Naive thymus-derived CD4-positive, alpha-beta T cell (primary cell): ENCODE results near the gene NOP14. TPM values are rescaled to one million over a fixed set of nuclear protein-coding genes. Genes with fewer than 3 reads are reported as not detected.
A peak's percentile ranks its signal among the peaks of the same experiment; 100 is the strongest.

Source experiments
- ATAC-seq: fragments of 150-1000 bp; cut with Tn5 transposase; 2 replicates; pipeline ENCODE4 v1.10.0; 2021; ENCODE audit warnings: mild to moderate bottlenecking, moderate library complexity
- CTCF ChIA-PET: fragments of 350-600 bp; sonication (Branson Sonifier 250); formaldehyde crosslinking; loops from one replicate; lab custom pipeline; 2021; ENCODE audit warnings: antibody characterized with exemption; lab: Charles Lee
- POLR2A ChIA-PET: fragments of 350-600 bp; sonication (Branson Sonifier 250); formaldehyde crosslinking; loops from one replicate; lab custom pipeline; 2021; ENCODE audit warnings: antibody characterized with exemption, inconsistent platforms; lab: Charles Lee
- DNase-seq, 9 donors: peaks; one replicate each; pipeline versions ENCODE4 v3.0.0 to v3.0.0-alpha.2; 2020 to 2022; ENCODE audit warnings: mixed read lengths in 1 of 9
- H3K27ac ChIP-seq: one replicate; pipeline ENCODE4 v1.7.0; 2013; ENCODE audit warnings: mild to moderate bottlenecking, low read depth, low read length, moderate library complexity
- H3K27me3 ChIP-seq, 2 donors: one replicate each; pipeline ENCODE4 v1.7.0; 2013; ENCODE audit warnings: low read length in 2 of 2, mild to moderate bottlenecking in 2 of 2, moderate library complexity in 2 of 2; ENCODE audit not compliant: control insufficient read depth in 2 of 2, insufficient read depth in 2 of 2
- H3K36me3 ChIP-seq, 3 experiments: 1 replicate in 2 of 3; 2 replicates in 1 of 3; pipeline ENCODE4 v1.7.0; 2013; ENCODE audit warnings: low read length in 3 of 3, mild to moderate bottlenecking in 3 of 3, moderate library complexity in 1 of 3; ENCODE audit not compliant: insufficient read depth in 3 of 3, control insufficient read depth in 2 of 3
- H3K4me1 ChIP-seq, 2 donors: one replicate each; pipeline ENCODE4 v1.7.0; 2013; ENCODE audit warnings: low read length in 2 of 2, mild to moderate bottlenecking in 2 of 2, moderate library complexity in 1 of 2; ENCODE audit not compliant: control insufficient read depth in 2 of 2, insufficient read depth in 2 of 2
- H3K4me3 ChIP-seq: 2 replicates; pipeline ENCODE4 v1.7.0; 2013; ENCODE audit warnings: mild to moderate bottlenecking, low read length
- H3K9me3 ChIP-seq, 3 experiments: 1 replicate in 2 of 3; 2 replicates in 1 of 3; pipeline ENCODE4 v1.7.0; 2013; ENCODE audit warnings: low read length in 3 of 3; ENCODE audit not compliant: control insufficient read depth in 2 of 3
- H3K27ac Mint-ChIP-seq, 9 donors: one replicate each; pipeline ENCODE4 v1.8.0; 2020 to 2022; ENCODE audit warnings: mixed read lengths in 9 of 9, mild to moderate bottlenecking in 8 of 9, moderate library complexity in 5 of 9, inconsistent platforms in 2 of 9
- H3K27me3 Mint-ChIP-seq, 5 donors: one replicate each; pipeline ENCODE4 v1.8.0; 2021 to 2022; ENCODE audit warnings: mixed read lengths in 5 of 5, mild to moderate bottlenecking in 1 of 5
- H3K36me3 Mint-ChIP-seq, 5 donors: one replicate each; pipeline ENCODE4 v1.8.0; 2020 to 2022; ENCODE audit warnings: mixed read lengths in 5 of 5, mild to moderate bottlenecking in 3 of 5, inconsistent platforms in 1 of 5
- H3K4me1 Mint-ChIP-seq, 7 donors: one replicate each; pipeline ENCODE4 v1.8.0; 2020 to 2022; ENCODE audit warnings: mixed read lengths in 7 of 7, mild to moderate bottlenecking in 3 of 7, inconsistent platforms in 1 of 7
- H3K4me3 Mint-ChIP-seq, 10 donors: one replicate each; pipeline ENCODE4 v1.8.0; 2020 to 2022; ENCODE audit warnings: mild to moderate bottlenecking in 10 of 10, mixed read lengths in 10 of 10, moderate library complexity in 6 of 10, inconsistent platforms in 2 of 10
- H3K9me3 Mint-ChIP-seq, 11 donors: one replicate each; pipeline ENCODE4 v1.8.0; 2020 to 2022; ENCODE audit warnings: mixed read lengths in 11 of 11, mild to moderate bottlenecking in 4 of 11, inconsistent platforms in 1 of 11, moderate library complexity in 1 of 11
- intact Hi-C, 2 donors: fragments of 100-400 bp; cut with micrococcal nuclease; formaldehyde crosslinking; loops; one replicate each; pipeline ENCODE4 v1.15.1; 2023
- polyA plus RNA-seq, 2 donors: library from polyadenylated mRNA; unstranded; fragments of 300-500 nt; fragmentation: Illumina TruSeq; gene quantifications; one replicate each; pipeline ENCODE4 v1.2.3, GENCODE V29; 2021
- total RNA-seq, 6 experiments: library from RNA in 5 of 6; stranded (reverse) in 5 of 6; gene quantifications; 1 replicate in 5 of 6; 2 replicates in 1 of 6; pipeline ENCODE4 v1.2.3 and lab custom pipeline; 2021 to 2026

NOP14 gene
- total and polyA plus RNA-seq, 7 experiments from 2014 or later: 12.6 to 59.8 (median 33.7) TPM

DNA sequence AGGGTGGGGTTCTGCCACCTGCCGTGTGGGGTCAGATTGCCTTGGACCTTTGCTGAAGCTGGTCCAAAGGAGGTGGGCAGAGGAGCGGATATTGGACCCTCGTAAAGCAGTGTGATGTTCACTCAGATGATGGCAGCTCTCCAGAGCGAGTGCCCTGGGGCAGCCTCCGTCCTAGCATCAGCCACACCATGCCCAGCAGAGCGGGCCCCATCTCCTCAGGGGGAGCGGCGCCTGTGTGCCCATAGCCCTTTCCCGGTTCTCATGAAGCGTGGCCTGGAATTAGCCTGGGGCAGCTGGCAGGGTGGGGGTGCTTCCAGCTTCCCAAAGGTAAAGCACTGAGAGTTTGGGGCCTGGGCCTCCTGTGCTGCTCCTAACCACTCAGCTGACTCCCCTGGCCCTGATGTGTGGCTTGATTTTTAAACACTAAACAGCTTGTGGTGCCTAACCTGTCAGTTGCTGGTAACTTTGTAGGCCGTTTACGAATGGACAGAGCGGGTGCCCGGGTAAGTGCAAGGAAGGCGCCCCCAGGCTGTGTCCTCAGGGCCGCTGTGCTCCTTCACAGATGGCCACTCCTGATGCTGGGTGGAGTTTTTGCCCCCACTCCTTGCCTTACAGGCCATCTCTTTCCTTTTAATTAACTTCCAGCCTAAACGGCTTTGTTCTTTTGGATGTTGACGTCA is 36.0 kb downstream of the NOP14 start:
- Histone ChIP-seq H3K9me3 (no peaks in the 10 kb centered on the region), H3K4me3 (no peak overlapping the region), H3K27me3 (no peaks in the 10 kb centered on the region), H3K27ac (no peak overlapping the region), H3K36me3 (peaks cover 4 to 82% (median 28%) of the 10 kb centered on the region in 3 experiments), H3K4me1 (peaks cover 21 to 25% of the 10 kb centered on the region in 2 donors)
- no peak for DNase-seq
- intact Hi-C loops: no loop called here
- POLR2A ChIA-PET: no interaction called here
- H3K36me3 Mint-ChIP-seq: peaks cover 3 to 35% (median 11%) of the 10 kb centered on the region in 5 donors
- no peak for ATAC-seq
- CTCF ChIA-PET: no interaction called here
- H3K4me1 Mint-ChIP-seq: peaks cover 14 to 28% (median 23%) of the 10 kb centered on the region in 7 donors
- H3K27ac Mint-ChIP-seq: peak overlapping the region in 2 of 9 donors; percentile 42 to 59
- H3K4me3 Mint-ChIP-seq: no peak overlapping the region
- no peaks in the 10 kb centered on the region for H3K9me3 Mint-ChIP-seq
- no peaks in the 10 kb centered on the region for H3K27me3 Mint-ChIP-seq

DNA sequence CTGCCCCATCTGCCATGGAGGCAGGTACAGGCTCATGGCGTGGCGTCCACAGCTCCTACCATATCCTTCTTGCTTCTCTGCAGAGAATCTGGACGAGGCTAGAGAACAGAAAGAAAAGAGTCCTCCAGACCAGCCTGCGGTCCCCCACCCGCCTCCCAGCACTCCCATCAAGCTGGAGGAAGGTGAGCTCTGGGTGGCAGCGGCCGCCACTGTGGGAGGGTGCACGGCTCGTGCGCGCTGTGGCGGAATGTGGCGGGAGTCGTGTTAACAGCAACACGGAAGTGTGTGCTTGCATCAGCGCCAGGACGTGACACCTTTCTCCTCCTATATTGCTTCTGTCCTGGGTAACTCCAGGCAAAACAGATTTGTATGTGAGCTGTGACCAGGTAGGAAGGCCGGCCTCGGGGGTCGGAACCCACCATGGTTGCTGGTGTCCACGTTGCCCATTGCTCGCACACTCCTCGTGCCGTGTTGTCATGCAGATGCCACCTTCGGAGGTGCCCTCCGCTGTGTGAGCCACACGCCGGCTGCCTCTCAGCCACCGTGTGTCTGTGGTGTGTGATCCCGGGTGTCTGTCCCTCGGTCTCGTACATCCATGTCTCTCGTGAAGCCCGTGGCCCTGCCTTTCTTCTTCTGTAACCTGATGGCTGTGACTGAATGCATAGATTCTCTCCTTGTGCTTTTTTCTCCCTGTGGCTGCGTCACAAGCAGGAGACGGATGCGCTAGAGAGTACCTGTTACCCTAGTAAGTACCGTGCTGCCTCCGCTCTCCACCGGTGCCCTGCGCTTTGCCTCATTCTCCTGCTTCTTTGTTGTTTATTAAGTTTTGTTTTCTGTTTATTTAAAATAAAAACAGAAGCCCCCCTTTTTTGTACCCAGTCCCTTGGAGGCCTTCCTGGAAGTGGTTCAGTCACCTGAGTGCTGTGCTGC is 37.0 kb downstream of the NOP14 start:
- CTCF ChIA-PET: no interaction called here
- Mint-ChIP-seq H3K36me3 (peaks cover 4 to 44% (median 12%) of the 10 kb centered on the region in 5 donors), H3K9me3 (no peaks in the 10 kb centered on the region), H3K4me1 (peaks cover 19 to 30% (median 25%) of the 10 kb centered on the region in 7 donors), H3K27ac (peak overlapping the region in 4 of 9 donors; percentile 13 to 52 (median 46)), H3K4me3 (no peak overlapping the region), H3K27me3 (no peaks in the 10 kb centered on the region)
- POLR2A ChIA-PET: no interaction called here
- H3K27me3 ChIP-seq: no peaks in the 10 kb centered on the region
- H3K36me3 ChIP-seq: peaks cover 4 to 80% (median 28%) of the 10 kb centered on the region in 3 experiments
- no peak overlapping the region for H3K4me3 ChIP-seq
- DNase-seq: no peak
- H3K27ac ChIP-seq: no peak overlapping the region
- H3K9me3 ChIP-seq: no peaks in the 10 kb centered on the region
- peaks cover 14 to 19% of the 10 kb centered on the region in 2 donors for H3K4me1 ChIP-seq
- intact Hi-C loops: no loop called here
- no peak for ATAC-seq

DNA sequence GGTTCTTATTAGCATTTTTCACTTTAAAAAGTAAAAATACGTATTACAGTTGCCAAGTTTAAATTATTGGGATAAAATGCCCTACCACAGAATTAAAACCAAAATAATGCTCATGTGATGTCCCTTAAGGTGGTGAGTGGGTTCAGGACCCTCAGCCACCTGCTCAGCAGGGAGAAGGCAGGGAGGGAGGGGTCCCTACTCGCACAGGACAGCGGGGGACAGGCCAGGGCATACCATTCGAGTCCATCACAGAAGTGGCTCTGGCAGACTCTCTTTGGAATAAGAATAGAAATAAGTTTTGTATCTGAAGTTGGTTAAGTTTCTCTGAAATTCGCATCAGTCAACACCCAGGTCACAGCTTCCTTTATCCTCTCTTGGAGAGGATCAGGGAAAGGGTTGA is 37.7 kb downstream of the NOP14 start:
- peaks cover 0 to 4% (median 0%) of the 10 kb centered on the region in 11 donors for H3K9me3 Mint-ChIP-seq
- POLR2A ChIA-PET: no interaction called here
- peaks cover 4 to 49% (median 14%) of the 10 kb centered on the region in 5 donors for H3K36me3 Mint-ChIP-seq

DNA sequence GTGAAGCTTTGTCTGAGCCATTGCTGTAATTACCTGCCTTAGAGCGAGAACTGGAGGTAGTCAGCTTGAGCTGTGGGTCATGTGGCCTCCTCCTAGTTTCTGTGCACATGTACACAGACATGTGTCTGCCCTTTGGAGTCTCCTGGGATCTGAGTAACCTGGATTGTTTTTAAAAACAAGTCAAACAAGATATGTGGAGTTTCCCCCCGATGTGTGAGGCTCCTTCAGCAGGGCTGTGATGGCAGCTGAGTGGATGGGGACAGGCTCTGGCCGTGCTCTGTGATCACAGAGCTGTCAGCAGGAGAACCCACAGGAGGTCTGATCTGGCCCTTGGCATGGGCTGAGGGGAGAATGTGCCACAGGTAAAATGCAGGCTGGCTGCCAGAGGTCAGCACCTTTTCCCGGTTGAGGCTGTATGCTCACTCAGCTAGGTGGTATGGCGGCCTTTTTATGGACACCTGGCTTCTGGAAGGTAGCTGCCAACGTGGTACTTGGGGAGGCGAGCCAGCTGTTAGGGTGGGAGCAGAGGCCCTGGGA is 38.4 kb downstream of the NOP14 start:
- ATAC-seq (no peak), DNase-seq (no peak)
- H3K9me3 Mint-ChIP-seq: peaks cover 0 to 9% (median 0%) of the 10 kb centered on the region in 11 donors
- Histone ChIP-seq H3K36me3 (peaks cover under 1 to 68% (median 24%) of the 10 kb centered on the region in 3 experiments), H3K4me1 (peaks cover 14 to 19% of the 10 kb centered on the region in 2 donors), H3K27ac (peak overlapping the region; percentile 19), H3K27me3 (no peaks in the 10 kb centered on the region), H3K4me3 (no peak overlapping the region), H3K9me3 (no peaks in the 10 kb centered on the region)
- CTCF ChIA-PET: no interaction called here
- POLR2A ChIA-PET: no interaction called here
- peak overlapping the region in 7 of 9 donors; percentile 36 to 93 (median 48) for H3K27ac Mint-ChIP-seq
- H3K36me3 Mint-ChIP-seq: peaks cover 8 to 56% (median 21%) of the 10 kb centered on the region in 5 donors
- H3K27me3 Mint-ChIP-seq: no peaks in the 10 kb centered on the region
- intact Hi-C loops: no loop called here
- H3K4me1 Mint-ChIP-seq: peaks cover 26 to 39% (median 37%) of the 10 kb centered on the region in 7 donors
- peak overlapping the region in 1 of 10 donors; percentile 5 for H3K4me3 Mint-ChIP-seq

More for the DNA sequence above, 37.7 kb downstream of the NOP14 start:
- H3K27ac Mint-ChIP-seq: no peak overlapping the region
- ATAC-seq (no peak), DNase-seq (no peak)
- Histone ChIP-seq H3K27me3 (no peaks in the 10 kb centered on the region), H3K9me3 (no peaks in the 10 kb centered on the region), H3K36me3 (peaks cover 4 to 73% (median 28%) of the 10 kb centered on the region in 3 experiments), H3K27ac (no peak overlapping the region), H3K4me3 (no peak overlapping the region), H3K4me1 (peaks cover 14 to 19% of the 10 kb centered on the region in 2 donors)
- H3K4me3 Mint-ChIP-seq: no peak overlapping the region
- H3K4me1 Mint-ChIP-seq: peaks cover 24 to 34% (median 30%) of the 10 kb centered on the region in 7 donors
- intact Hi-C loops: no loop called here
- no peaks in the 10 kb centered on the region for H3K27me3 Mint-ChIP-seq
- CTCF ChIA-PET: no interaction called here

DNA sequence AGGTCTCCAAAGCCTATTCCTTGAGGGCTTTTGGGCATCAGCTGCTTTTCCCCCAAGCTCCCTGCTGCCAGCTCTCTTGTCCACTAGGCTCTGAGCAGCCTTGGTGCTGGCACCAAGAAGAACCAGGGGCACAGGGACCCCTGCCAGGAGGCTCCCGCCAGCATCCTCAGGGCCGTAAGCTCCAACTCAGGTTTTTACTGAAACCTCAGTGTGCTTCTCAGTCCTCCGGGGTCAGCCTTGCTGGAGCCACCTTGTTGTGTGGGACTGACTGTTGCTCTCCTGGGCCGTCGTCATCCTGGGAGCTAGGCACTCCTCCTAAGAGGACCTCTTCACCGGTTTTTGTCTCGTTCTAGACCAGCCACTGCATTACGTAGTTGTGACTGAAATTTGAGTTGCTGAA is 38.9 kb downstream of the NOP14 start:
- Histone ChIP-seq H3K4me1 (peaks cover 14 to 19% of the 10 kb centered on the region in 2 donors), H3K4me3 (no peak overlapping the region), H3K36me3 (peaks cover 0 to 63% (median 23%) of the 10 kb centered on the region in 3 experiments), H3K9me3 (no peaks in the 10 kb centered on the region), H3K27ac (peak overlapping the region; percentile 19), H3K27me3 (no peaks in the 10 kb centered on the region)
- Mint-ChIP-seq H3K36me3 (peaks cover 12 to 61% (median 26%) of the 10 kb centered on the region in 5 donors), H3K27me3 (no peaks in the 10 kb centered on the region), H3K27ac (peak overlapping the region in 8 of 9 donors; percentile 36 to 93 (median 63)), H3K4me3 (no peak overlapping the region), H3K4me1 (peaks cover 27 to 44% (median 39%) of the 10 kb centered on the region in 7 donors), H3K9me3 (peaks cover 0 to 13% (median 0%) of the 10 kb centered on the region in 11 donors)
- intact Hi-C loops: no loop called here
- CTCF ChIA-PET: no interaction called here
- no peak for ATAC-seq
- DNase-seq: no peak
- POLR2A ChIA-PET: no interaction called here

DNA sequence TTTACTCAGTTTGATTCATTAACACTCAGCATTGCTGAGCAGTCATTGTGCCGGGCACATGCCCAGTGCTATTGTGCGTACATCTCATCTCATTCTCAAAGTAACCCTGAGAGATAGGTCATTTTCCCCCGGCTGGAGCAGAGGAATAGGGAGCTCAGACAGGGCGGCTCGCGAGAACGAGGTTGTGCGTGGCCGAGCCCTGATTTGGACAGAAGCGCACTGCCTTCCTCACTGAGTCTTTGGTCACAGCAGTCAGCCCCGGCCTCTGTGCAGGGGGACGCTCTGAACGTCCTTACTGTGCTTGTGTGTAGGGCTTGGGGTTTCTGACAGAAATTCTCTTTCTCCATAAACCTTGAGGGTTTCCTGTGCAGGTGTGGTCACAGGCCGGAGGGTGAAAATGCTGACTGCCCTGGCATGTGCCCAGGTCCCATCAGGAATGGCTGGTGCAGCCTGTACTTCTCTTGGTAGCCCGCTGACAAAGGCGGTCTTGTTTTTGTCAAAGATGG is 39.5 kb downstream of the NOP14 start:
- peaks cover 14 to 19% of the 10 kb centered on the region in 2 donors for H3K4me1 ChIP-seq
- Mint-ChIP-seq H3K27me3 (no peaks in the 10 kb centered on the region), H3K36me3 (peaks cover 12 to 62% (median 28%) of the 10 kb centered on the region in 5 donors), H3K4me3 (peak overlapping the region in 6 of 10 donors; percentile 13 to 68 (median 48)), H3K27ac (peak overlapping the region; percentile 40 to 93 (median 82)), H3K4me1 (peaks cover 27 to 46% (median 40%) of the 10 kb centered on the region in 7 donors), H3K9me3 (peaks cover 0 to 13% (median 0%) of the 10 kb centered on the region in 11 donors)
- ATAC-seq (no peak), DNase-seq (no peak)
- POLR2A ChIA-PET: interaction anchor here (0.7 to 2.2 kb wide), 3 partner anchors 11 to 442 kb away, joined by 3 to 6 read pairs (median 3); no protein-coding TSS in a partner anchor
- intact Hi-C loops: no loop called here
- no peak overlapping the region for H3K4me3 ChIP-seq
- CTCF ChIA-PET: no interaction called here
- H3K27ac ChIP-seq: peak overlapping the region; percentile 51
- no peaks in the 10 kb centered on the region for H3K9me3 ChIP-seq
- no peaks in the 10 kb centered on the region for H3K27me3 ChIP-seq
- H3K36me3 ChIP-seq: peaks cover 0 to 58% (median 23%) of the 10 kb centered on the region in 3 experiments
